ENCODE measurements around the gene POC5.
A peak's percentile ranks its signal among the peaks of the same experiment; 100 is the strongest.
"Not testable (repeated sequence)": the region's sequence is repeated elsewhere in the genome, so short reads cannot be mapped to it uniquely, and the experiment has no call there.

POC5 gene, protein sequence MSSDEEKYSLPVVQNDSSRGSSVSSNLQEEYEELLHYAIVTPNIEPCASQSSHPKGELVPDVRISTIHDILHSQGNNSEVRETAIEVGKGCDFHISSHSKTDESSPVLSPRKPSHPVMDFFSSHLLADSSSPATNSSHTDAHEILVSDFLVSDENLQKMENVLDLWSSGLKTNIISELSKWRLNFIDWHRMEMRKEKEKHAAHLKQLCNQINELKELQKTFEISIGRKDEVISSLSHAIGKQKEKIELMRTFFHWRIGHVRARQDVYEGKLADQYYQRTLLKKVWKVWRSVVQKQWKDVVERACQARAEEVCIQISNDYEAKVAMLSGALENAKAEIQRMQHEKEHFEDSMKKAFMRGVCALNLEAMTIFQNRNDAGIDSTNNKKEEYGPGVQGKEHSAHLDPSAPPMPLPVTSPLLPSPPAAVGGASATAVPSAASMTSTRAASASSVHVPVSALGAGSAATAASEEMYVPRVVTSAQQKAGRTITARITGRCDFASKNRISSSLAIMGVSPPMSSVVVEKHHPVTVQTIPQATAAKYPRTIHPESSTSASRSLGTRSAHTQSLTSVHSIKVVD

DNA sequence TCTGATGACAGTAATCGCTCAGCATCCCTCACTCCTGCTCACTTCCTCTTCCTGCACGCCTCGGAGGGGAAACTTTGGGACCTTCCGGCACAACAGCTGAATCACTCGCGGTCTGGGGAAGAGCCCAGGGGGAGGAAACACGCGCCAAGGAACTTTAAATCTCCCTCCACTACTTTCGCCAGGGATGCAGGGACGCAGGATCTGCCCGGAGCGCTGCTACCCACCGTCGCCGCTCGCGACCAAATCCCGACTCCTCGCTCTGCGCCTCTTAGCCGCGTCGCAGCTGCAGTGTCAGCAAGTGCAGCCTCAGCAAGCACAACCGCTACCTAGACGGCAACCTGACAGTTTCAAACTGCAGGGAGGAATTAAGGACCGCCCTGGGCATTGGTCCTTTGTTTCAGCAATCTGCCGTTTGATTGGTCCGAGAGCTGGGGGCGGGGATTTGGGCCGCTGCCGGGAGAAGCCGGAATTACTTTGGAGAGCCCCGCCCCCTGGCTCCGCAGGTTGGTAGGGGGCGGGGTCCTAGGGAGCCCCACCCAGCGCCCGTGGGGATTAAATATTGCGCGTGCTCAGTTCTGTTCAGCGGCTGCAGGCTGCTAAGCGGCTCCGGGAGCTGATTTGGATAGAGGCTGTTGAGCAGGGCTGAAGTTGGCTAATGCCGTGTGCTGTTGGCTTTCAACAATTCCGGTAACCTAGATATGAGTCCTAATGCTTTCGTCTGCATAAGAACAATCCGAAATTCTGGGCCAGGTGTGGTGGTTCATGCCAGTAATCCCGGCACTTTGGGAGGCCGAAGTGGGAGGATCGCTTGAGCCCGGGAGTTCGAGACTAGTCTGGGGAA, at the start of gene POC5:
Gene POC5 (minus strand): TSS at position 356 of the 841 bp plus-strand sequence. CDS start 4,500 bp downstream, outside the sequence.
- DNase-seq (ENCODE audit: low read depth) = peak; percentile 93

GRCh38 chr5:75758116-75758515, 40.9 kb upstream of the POC5 start:
- no peak for DNase-seq (ENCODE audit: low read depth)

DNA sequence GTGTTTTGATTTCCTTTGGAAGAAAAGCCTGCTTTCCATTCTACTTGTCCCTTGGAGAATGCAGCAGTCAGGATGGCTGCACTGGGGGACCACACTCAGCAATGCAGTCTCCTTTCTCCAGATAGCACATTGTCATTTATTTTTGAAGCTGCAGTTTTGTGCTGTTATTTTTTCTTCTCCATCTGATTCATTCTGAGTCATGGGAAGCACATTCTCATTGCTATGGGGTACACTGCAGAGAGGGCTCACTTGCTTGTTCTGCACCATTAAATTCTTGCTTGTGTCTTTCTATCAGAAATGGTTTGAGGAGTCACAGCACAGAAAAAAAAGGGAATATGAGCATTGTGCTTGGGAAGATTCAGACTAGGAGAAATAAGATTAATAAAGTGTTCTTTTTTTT, 39.7 kb upstream of the POC5 start:
- no peak for DNase-seq (ENCODE audit: low read depth)

DNA sequence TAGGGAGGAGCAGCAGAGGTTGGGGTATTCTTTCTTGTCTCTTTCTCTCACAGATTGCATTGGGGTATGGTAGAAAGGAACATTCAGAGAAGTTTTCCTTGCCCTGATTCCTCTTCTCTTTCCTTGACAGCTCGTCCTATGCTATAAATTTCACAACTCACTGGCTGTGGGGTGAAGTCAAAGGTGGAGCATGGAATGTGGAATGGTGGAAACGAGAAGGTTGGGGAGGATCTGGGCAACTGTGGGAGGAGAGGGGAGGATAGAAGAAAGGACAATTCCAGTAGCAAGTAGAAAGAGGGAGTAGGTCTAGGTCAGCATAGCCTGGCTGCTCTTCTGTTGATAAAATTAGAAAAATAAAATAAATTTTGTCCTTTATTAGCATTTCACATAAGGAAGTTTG, 39.0 kb upstream of the POC5 start:
- peak; percentile 6 for DNase-seq (ENCODE audit: low read depth)

DNA sequence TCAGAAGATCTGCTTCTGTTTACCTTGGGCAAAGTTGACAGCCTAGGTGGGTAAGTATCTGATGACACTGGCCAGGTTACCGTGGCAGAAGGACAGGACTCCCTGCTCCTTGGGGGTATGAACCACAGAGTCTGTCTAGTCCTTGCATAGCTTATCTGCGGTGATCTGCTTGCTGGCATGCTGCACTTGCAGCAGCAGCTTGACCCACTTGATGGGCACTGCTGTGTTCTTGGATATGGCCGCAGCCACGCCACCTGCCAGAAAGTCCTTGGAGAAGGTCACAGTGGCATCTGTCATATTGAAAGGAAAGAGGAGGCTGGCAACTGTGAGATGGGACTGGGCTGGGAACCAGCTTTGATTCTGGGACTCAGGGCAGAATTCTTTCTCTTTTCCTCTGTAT, 35.9 kb upstream of the POC5 start:
- DNase-seq (ENCODE audit: low read depth) = no peak

GRCh38 chr5:75744355-75744754, 27.1 kb upstream of the POC5 start:
- no peak for DNase-seq (ENCODE audit: low read depth)

- DNase-seq (ENCODE audit: low read depth) = no peak
Measured at GRCh38 chr5:75736273-75736672, 19.0 kb upstream of the POC5 start.

GRCh38 chr5:75734913-75735789, 17.9 kb upstream of the POC5 start:
- no peak for DNase-seq (ENCODE audit: low read depth)

- no peak for DNase-seq (ENCODE audit: low read depth)
Measured at GRCh38 chr5:75733767-75734166, 16.5 kb upstream of the POC5 start.

GRCh38 chr5:75731515-75731914, 14.3 kb upstream of the POC5 start:
- DNase-seq (ENCODE audit: low read depth) = not testable (repeated sequence)

DNA sequence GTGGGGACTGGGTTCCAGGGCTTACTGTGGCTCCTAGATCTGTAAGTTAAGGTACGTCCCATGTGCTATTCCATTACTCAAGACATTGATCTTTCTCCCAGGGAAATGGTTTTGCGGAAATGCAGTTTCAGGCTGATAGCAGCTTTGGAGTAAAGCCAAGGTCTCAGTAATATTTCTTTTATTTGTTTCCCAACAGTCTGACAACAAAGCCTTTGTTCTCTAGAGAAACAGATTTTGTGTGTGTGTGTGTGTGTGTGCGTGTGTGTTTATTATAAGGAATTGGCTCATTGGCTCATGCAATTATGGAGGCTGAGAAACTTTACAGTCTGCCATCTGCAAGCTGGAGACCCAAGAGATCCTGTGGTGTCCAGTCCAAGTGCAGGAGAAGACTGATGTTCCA, 12.1 kb upstream of the POC5 start:
- no peak for DNase-seq (ENCODE audit: low read depth)

- no peak for DNase-seq (ENCODE audit: low read depth)
Measured at GRCh38 chr5:75727931-75728330, 10.7 kb upstream of the POC5 start.

GRCh38 chr5:75726224-75726623, 9.0 kb upstream of the POC5 start:
- not testable (repeated sequence) for DNase-seq (ENCODE audit: low read depth)

DNA sequence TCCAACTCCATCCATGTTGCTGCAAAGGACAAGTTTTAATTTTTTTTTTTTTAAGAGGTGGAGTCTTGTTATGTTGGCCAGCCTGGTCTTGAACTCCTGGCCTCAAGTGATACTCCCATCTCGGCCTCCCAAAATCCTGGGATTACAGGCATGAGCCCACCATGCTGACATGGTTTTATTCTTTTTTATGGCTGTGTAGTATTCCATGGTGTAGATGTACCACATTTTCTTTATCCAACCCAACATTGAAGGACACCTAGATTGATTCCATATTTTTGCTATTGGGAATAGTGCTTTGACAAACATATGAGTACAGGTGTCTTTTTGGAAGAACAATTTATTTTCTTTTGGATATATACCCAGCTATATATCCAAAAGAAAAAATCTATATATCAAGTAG, 6.1 kb upstream of the POC5 start:
- DNase-seq (ENCODE audit: low read depth) = no peak

- no peak for DNase-seq (ENCODE audit: low read depth)
Measured at GRCh38 chr5:75721573-75721972, 4.3 kb upstream of the POC5 start.

DNA sequence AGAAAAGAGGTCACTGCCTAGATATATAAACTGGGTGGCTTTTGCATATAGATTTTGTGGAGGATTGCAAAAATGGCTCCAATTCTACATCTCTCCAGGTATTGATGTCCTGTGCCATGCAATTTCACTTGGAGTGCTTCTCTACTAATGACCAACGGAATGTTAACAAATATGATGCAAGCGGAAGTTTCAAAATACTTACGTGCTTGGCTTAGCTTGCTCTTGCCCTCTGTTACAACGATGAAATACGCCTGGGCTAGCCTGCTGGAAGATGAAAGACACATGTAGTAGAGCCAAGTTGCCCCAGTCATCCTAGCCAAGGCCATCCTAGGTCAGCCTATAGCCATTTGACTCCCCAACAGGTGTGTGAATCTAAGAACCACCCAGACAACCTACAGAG, 3.6 kb upstream of the POC5 start:
- DNase-seq (ENCODE audit: low read depth) = peak; percentile 7

- DNase-seq (ENCODE audit: low read depth) = no peak
Measured at GRCh38 chr5:75716715-75717081, 539 bp downstream of the POC5 start.

GRCh38 chr5:75712091-75712490, 5.1 kb downstream of the POC5 start:
- DNase-seq (ENCODE audit: low read depth) = no peak

DNA sequence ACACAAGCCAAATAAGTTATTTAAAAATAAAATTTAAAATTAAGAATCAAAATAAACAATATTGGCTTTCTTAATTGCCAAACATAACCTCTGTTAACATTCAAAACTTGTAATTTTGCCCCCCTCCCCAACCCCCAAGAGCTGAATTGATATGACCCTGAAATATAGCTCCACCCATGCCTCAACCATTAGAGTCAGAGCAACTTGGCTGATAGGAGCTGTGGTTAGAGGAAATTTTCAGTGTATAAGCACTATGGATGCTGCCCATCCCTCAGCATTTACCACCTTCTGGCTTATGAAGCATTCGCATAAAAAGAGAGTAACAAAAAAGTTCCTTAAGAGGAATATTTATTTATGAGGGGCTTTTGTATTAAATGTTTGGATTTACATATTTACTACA, 6.1 kb downstream of the POC5 start:
- no peak for DNase-seq (ENCODE audit: low read depth)

- no peak for DNase-seq (ENCODE audit: low read depth)
Measured at GRCh38 chr5:75710637-75711036, 6.6 kb downstream of the POC5 start.

DNA sequence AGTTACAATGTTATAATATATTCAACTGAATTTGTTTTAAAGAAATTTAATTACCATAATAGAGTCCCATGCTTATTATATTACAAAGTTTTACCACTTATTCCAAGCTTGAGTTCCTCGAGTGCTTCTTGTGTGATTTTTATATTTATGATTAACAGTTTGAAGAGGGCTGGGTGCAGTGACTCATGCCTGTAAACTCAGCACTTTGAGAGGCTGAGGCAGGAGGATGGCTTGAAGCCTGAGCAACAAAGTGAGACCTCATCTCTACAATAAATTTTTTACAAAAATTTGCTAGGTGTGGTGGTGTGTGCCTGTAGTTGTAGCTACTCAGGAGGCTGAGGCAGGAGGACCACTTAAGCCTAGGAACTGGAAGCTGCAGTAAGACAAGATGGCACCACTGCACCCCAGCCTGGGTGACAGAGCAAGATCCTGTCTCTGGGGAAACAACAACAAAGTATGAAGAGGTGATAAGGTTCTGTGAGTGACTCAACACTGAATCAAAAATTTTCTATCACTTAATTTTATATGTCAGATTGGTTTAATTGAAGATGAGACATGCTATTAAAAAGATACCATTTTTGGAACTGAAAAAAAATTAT, 9.2 kb downstream of the POC5 start:
- DNase-seq (ENCODE audit: low read depth) = peak; percentile 9

DNA sequence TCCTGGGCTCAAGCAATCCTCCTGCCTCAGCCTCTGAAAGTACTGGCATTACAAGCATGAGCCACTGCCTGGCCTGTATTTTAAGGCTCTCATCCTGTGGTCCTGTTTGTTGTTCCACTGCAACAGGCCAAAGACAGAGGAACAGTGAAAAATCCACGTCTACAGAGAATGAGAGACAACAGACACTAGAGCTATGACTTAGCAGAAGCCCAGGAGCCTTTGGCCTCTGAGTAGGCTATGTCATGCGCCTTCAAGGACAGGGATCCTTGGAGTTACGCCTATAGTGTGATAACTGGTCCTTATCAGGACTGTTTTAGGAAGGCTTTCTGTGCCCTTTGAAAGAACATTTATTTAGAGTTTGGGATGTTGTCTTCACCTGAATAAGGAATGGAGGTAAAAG, 10.5 kb downstream of the POC5 start:
- no peak for DNase-seq (ENCODE audit: low read depth)
